Measurements from ENCODE around the gene C12orf42.

C12orf42 gene

DNA sequence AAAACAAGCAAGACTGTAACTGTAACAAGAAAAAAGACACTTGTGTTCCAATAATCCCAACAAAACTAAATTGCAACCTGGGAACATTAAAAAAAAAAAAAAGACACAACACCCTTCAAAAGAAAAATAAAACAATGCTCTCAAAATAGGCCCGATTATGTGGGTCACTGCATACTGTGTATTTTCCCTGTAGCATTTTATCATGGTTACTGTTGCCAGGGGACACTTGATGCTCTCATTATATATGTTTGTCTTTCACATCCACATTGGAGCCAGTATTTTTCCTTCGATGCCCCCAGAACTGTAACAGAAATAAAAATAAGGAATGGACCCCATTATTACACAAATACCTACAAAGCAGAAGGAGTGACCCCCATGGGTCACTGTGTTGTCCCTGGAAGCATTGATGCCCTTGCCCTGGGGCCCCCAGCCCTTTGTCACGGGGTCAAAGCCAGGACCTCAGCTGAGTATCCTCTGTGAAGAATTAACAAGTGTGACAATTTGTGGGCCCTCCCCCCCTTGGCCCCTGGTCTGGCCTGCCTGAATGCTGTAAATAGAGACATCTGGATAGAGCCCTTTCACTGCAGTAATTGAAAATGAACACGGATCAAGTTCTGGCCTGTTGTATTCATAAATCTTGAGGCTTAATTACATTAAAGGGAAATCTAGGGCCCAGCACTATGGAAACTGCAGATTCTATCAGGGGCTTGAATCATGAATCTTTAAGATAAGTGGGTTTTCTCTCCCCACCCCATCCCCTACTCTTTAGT lies 72.8 kb downstream of the C12orf42 start:
- Mint-ChIP-seq H3K27ac (no peak overlapping the region), H3K27me3 (no peaks in the 10 kb centered on the region), H3K36me3 (peaks cover 49% of the 10 kb centered on the region), H3K9me3 (peaks cover 13% of the 10 kb centered on the region), H3K4me1 (peaks cover 33% of the 10 kb centered on the region), H3K4me3 (no peak overlapping the region)
- no peak for ATAC-seq

- peaks cover 43% of the 10 kb centered on the region for H3K36me3 Mint-ChIP-seq
- peaks cover 7% of the 10 kb centered on the region for H3K9me3 Mint-ChIP-seq
- ATAC-seq = no peak
- H3K27ac Mint-ChIP-seq = no peak overlapping the region
- no peaks in the 10 kb centered on the region for H3K27me3 Mint-ChIP-seq
- H3K4me3 Mint-ChIP-seq = no peak overlapping the region
- peaks cover 27% of the 10 kb centered on the region for H3K4me1 Mint-ChIP-seq
Measured at GRCh38 chr12:103422328-103422727, 73.4 kb downstream of the C12orf42 start.

GRCh38 chr12:103421402-103421801 lies 74.4 kb downstream of the C12orf42 start:
- Mint-ChIP-seq H3K27me3 (no peaks in the 10 kb centered on the region), H3K4me1 (peaks cover 25% of the 10 kb centered on the region), H3K27ac (no peak overlapping the region), H3K36me3 (peaks cover 34% of the 10 kb centered on the region), H3K4me3 (no peak overlapping the region), H3K9me3 (peaks cover 7% of the 10 kb centered on the region)
- no peak for ATAC-seq

GRCh38 chr12:103415681-103416080 lies 80.1 kb downstream of the C12orf42 start:
- Mint-ChIP-seq H3K9me3 (peaks cover 8% of the 10 kb centered on the region), H3K27ac (no peak overlapping the region), H3K4me3 (no peak overlapping the region), H3K36me3 (peaks cover 23% of the 10 kb centered on the region), H3K27me3 (no peaks in the 10 kb centered on the region), H3K4me1 (peaks cover 7% of the 10 kb centered on the region)
- no peak for ATAC-seq

- ATAC-seq = no peak
- Mint-ChIP-seq H3K27ac (no peak overlapping the region), H3K4me3 (no peak overlapping the region), H3K27me3 (no peaks in the 10 kb centered on the region), H3K4me1 (peaks cover 27% of the 10 kb centered on the region), H3K36me3 (peaks cover 37% of the 10 kb centered on the region), H3K9me3 (peaks cover 2% of the 10 kb centered on the region)
Measured at GRCh38 chr12:103401421-103401820, 94.3 kb downstream of the C12orf42 start.

DNA sequence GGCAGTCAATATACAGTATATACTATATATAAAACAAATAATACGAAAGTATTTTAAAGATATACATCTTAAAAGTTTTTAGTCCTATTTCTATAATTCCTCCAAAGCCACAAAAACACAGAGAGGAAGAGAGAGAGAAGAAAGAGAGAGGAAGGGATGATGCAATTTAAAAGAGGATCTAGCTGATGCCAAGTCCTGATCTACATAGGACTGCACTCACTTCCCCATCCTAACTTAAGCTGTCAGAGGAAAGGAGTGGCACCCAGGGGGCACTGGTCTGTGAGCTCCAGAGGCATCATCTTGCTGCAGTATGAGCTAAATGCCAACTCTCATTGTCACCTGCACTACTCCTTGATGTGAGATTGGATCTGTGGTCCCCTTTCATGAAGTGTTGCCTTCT lies 95.8 kb downstream of the C12orf42 start:
- H3K9me3 Mint-ChIP-seq = peaks cover 3% of the 10 kb centered on the region
- peaks cover 27% of the 10 kb centered on the region for H3K4me1 Mint-ChIP-seq
- peaks cover 37% of the 10 kb centered on the region for H3K36me3 Mint-ChIP-seq
- H3K4me3 Mint-ChIP-seq = no peak overlapping the region
- H3K27ac Mint-ChIP-seq = no peak overlapping the region
- no peaks in the 10 kb centered on the region for H3K27me3 Mint-ChIP-seq
- peak; percentile 48 for ATAC-seq

DNA sequence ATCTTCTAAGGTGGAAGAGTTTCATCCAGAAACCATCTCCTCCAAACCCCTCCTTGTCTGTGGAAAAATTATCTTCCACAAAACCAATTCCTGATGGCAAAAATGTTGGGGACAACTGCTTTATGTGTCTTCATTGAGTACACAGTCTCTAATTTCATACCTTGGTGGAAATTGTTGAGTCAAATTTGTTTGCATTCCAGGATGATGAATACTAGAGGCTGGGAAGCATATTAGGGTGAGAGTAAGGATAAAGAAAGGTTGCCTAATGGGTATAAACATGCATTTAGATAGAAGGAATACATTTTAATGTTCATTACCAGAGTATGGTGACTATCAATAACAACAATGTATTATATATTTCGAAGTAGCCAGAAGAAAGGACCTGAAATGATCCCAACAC lies 98.2 kb downstream of the C12orf42 start:
- Mint-ChIP-seq H3K9me3 (peaks cover 3% of the 10 kb centered on the region), H3K4me3 (no peak overlapping the region), H3K27ac (no peak overlapping the region), H3K4me1 (peaks cover 39% of the 10 kb centered on the region), H3K36me3 (peaks cover 25% of the 10 kb centered on the region), H3K27me3 (no peaks in the 10 kb centered on the region)
- ATAC-seq = no peak

GRCh38 chr12:103392722-103393121 lies 103.0 kb downstream of the C12orf42 start:
- no peaks in the 10 kb centered on the region for H3K27me3 Mint-ChIP-seq
- no peak overlapping the region for H3K27ac Mint-ChIP-seq
- no peak overlapping the region for H3K4me3 Mint-ChIP-seq
- peaks cover 35% of the 10 kb centered on the region for H3K36me3 Mint-ChIP-seq
- H3K9me3 Mint-ChIP-seq = peaks cover 3% of the 10 kb centered on the region
- peaks cover 15% of the 10 kb centered on the region for H3K4me1 Mint-ChIP-seq
- peak; percentile 91 for ATAC-seq

- Mint-ChIP-seq H3K27ac (no peak overlapping the region), H3K4me3 (no peak overlapping the region), H3K4me1 (peaks cover 15% of the 10 kb centered on the region), H3K9me3 (no peaks in the 10 kb centered on the region), H3K27me3 (no peaks in the 10 kb centered on the region), H3K36me3 (peaks cover 25% of the 10 kb centered on the region)
- no peak for ATAC-seq
Measured at GRCh38 chr12:103391103-103391502, 104.7 kb downstream of the C12orf42 start.

- H3K4me3 Mint-ChIP-seq = no peak overlapping the region
Measured at GRCh38 chr12:103387385-103387784, 108.4 kb downstream of the C12orf42 start.

DNA sequence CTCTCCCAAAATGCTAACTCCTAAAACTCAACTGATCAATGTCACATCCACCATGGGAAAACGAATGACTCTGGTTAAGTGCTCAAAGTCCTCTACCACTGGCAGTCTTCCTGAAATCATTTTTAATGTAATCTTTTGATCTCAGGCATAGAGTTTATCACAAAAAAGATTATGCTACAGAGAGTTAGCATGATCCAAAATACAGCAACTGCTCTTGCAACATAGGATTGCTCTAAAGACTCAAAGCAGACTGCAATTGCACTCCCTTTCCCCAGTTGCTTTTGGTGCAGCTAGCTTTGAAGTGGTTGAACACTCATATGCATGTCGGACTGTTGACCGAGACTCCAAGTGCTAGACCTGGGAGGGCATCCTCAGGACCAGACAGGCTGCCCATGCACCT lies 109.3 kb downstream of the C12orf42 start:
- H3K27ac Mint-ChIP-seq = no peak overlapping the region
- H3K4me1 Mint-ChIP-seq = peaks cover 7% of the 10 kb centered on the region
- H3K36me3 Mint-ChIP-seq = peaks cover 25% of the 10 kb centered on the region
- ATAC-seq = no peak
- H3K27me3 Mint-ChIP-seq = no peaks in the 10 kb centered on the region
- no peak overlapping the region for H3K4me3 Mint-ChIP-seq
- H3K9me3 Mint-ChIP-seq = no peaks in the 10 kb centered on the region

More at GRCh38 chr12:103387385-103387784, 108.4 kb downstream of the C12orf42 start:
- no peak overlapping the region for H3K27ac Mint-ChIP-seq
- H3K9me3 Mint-ChIP-seq = no peaks in the 10 kb centered on the region
- no peak for ATAC-seq
- H3K36me3 Mint-ChIP-seq = peaks cover 25% of the 10 kb centered on the region
- H3K4me1 Mint-ChIP-seq = peaks cover 8% of the 10 kb centered on the region
- H3K27me3 Mint-ChIP-seq = no peaks in the 10 kb centered on the region

DNA sequence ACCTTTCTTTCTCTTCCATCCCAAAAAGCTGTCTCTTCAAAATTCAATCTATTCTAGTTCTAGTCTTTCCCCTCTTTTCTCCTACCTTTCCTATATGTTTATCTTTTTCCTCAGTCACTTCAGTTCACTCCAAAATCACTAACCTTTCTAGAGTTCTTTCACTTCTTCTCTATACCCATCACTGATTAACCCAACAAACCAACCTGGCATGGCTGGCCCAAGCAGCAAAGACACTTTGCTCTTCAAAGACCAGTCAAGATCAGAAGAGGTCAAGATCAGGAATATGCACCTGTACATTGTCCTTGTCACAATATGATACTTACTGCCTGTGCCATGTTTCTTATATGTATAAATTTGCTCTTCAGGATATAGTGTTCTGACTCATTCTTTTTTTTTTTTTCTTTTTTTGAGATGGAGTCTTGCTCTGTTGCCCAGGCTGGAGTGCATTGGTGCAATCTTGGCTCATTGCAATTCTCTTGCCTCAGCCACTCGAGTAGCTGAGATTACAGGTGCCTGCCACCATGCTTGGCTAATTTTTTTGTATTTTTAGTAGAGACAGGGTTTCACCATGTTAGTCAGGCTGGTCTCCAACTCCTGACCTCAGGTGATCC lies 112.9 kb downstream of the C12orf42 start:
- Mint-ChIP-seq H3K27ac (no peak overlapping the region), H3K36me3 (peaks cover 18% of the 10 kb centered on the region), H3K4me3 (no peak overlapping the region), H3K27me3 (no peaks in the 10 kb centered on the region), H3K9me3 (no peaks in the 10 kb centered on the region), H3K4me1 (peaks cover 7% of the 10 kb centered on the region)
- no peak for ATAC-seq

DNA sequence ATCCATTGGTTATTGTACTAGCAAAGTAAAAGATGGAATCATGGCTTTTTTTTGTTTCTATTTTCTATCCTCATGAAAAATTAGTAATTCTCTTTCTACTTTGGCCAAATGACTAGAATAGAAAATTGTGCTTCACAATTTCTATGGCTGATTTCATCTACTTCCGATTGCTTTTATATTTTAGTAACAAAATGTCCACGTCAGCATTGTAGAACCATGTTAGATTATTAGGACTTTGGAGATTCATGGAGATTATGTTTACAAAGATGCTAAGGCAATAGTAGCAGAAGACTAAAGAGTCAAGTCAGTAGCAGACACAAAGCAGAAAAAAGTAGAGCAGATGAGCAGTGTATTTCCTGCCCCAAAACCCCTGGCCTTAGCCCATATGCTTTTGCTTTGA lies 113.6 kb downstream of the C12orf42 start:
- Mint-ChIP-seq H3K4me1 (peaks cover 8% of the 10 kb centered on the region), H3K27me3 (no peaks in the 10 kb centered on the region), H3K36me3 (peaks cover 13% of the 10 kb centered on the region), H3K4me3 (no peak overlapping the region), H3K9me3 (no peaks in the 10 kb centered on the region), H3K27ac (no peak overlapping the region)
- no peak for ATAC-seq

- Mint-ChIP-seq H3K27me3 (no peaks in the 10 kb centered on the region), H3K36me3 (peaks cover 18% of the 10 kb centered on the region), H3K4me3 (no peak overlapping the region), H3K27ac (no peak overlapping the region), H3K4me1 (peaks cover 13% of the 10 kb centered on the region), H3K9me3 (no peaks in the 10 kb centered on the region)
- ATAC-seq = no peak
Measured at GRCh38 chr12:103379670-103380069, 116.1 kb downstream of the C12orf42 start.

- no peak overlapping the region for H3K4me3 Mint-ChIP-seq
Measured at GRCh38 chr12:103373088-103373523, 122.7 kb downstream of the C12orf42 start.

GRCh38 chr12:103369929-103370328 lies 125.8 kb downstream of the C12orf42 start:
- H3K36me3 Mint-ChIP-seq = peaks cover 63% of the 10 kb centered on the region
- ATAC-seq = peak; percentile 68
- peaks cover 28% of the 10 kb centered on the region for H3K4me1 Mint-ChIP-seq
- peaks cover 20% of the 10 kb centered on the region for H3K9me3 Mint-ChIP-seq
- no peak overlapping the region for H3K4me3 Mint-ChIP-seq
- no peaks in the 10 kb centered on the region for H3K27me3 Mint-ChIP-seq
- peak overlapping the region; percentile 73 for H3K27ac Mint-ChIP-seq

More at GRCh38 chr12:103373088-103373523, 122.7 kb downstream of the C12orf42 start:
- no peaks in the 10 kb centered on the region for H3K27me3 Mint-ChIP-seq
- H3K9me3 Mint-ChIP-seq = peaks cover 5% of the 10 kb centered on the region
- no peak for ATAC-seq
- no peak overlapping the region for H3K27ac Mint-ChIP-seq
- H3K4me1 Mint-ChIP-seq = peaks cover 34% of the 10 kb centered on the region
- peaks cover 46% of the 10 kb centered on the region for H3K36me3 Mint-ChIP-seq

All from stimulated activated memory B cell treated with anti-CD40 and anti-IgM and Interleukin-4, amounts not matched to agents 10 μg/mL and 1 μg/mL and 100 μg/mL, for 72 hours (primary cell).